Measurements from ENCODE around the gene CEP120.

- TF ChIP-seq, protein P1, sequence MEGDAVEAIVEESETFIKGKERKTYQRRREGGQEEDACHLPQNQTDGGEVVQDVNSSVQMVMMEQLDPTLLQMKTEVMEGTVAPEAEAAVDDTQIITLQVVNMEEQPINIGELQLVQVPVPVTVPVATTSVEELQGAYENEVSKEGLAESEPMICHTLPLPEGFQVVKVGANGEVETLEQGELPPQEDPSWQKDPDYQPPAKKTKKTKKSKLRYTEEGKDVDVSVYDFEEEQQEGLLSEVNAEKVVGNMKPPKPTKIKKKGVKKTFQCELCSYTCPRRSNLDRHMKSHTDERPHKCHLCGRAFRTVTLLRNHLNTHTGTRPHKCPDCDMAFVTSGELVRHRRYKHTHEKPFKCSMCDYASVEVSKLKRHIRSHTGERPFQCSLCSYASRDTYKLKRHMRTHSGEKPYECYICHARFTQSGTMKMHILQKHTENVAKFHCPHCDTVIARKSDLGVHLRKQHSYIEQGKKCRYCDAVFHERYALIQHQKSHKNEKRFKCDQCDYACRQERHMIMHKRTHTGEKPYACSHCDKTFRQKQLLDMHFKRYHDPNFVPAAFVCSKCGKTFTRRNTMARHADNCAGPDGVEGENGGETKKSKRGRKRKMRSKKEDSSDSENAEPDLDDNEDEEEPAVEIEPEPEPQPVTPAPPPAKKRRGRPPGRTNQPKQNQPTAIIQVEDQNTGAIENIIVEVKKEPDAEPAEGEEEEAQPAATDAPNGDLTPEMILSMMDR (IDR thresholded peaks at IDR 0.05) = no peak
- TF ChIP-seq POLR2A (IDR thresholded peaks at IDR 0.05) = no peak
Measured at GRCh38 chr5:123304777-123305316, 118.4 kb downstream of the CEP120 start.

All from adrenal gland (tissue), 5 donors.